HEK293 (cell line): ENCODE measurements around the gene ZEB2.

ENCODE experiments used
- CTCF ChIA-PET: fragments of 350-600 bp; formaldehyde crosslinking; extraction: SDS; loops from one replicate; lab custom pipeline; 2021; ENCODE audit warnings: antibody characterized with exemption; lab: Yijun Ruan, JAX
- POLR2A ChIA-PET: fragments of 300-600 bp; formaldehyde crosslinking; extraction: SDS; loops from one replicate; lab custom pipeline; 2020; ENCODE audit warnings: antibody characterized with exemption, inconsistent platforms; lab: Yijun Ruan, JAX
- H3K27ac ChIP-seq: fragments of 200-500 bp; sonication (Bioruptor generic); 2 replicates; pipeline ENCODE4 v1.5.1; 2014; ENCODE audit warnings: low read depth, low read length, control low read depth, inconsistent platforms; ENCODE audit errors: extremely low read depth
- H3K36me3 ChIP-seq, 2 experiments: fragments of 200-500 bp in 1 of 2; sonication (Bioruptor generic) in 1 of 2; 1 replicate in 1 of 2; 2 replicates in 1 of 2; pipeline ENCODE4 v1.5.1; 2014 to 2017; ENCODE audit warnings: inconsistent platforms in 2 of 2, low read length in 2 of 2; ENCODE audit not compliant: control insufficient read depth in 2 of 2, insufficient read depth in 1 of 2
- H3K4me1 ChIP-seq: fragments of 200-500 bp; sonication (Bioruptor generic); 2 replicates; pipeline ENCODE4 v1.5.1; 2014; ENCODE audit warnings: mild to moderate bottlenecking, low read length, inconsistent platforms; ENCODE audit not compliant: control insufficient read depth, insufficient read depth
- H3K4me3 ChIP-seq: 2 replicates; pipeline ENCODE4 v1.5.1; 2011; ENCODE audit warnings: low read depth, mild to moderate bottlenecking, control low read depth, low read length, moderate library complexity
- H3K9me3 ChIP-seq: fragments of 200-500 bp; sonication (Bioruptor generic); 2 replicates; pipeline ENCODE4 v1.5.1; 2014; ENCODE audit warnings: low read depth, low read length, inconsistent platforms; ENCODE audit not compliant: control insufficient read depth, insufficient read depth
- BCL11B ChIP-seq: fragments of 450-650 bp; formaldehyde crosslinking; IDR thresholded peaks from 2 replicates; pipeline ENCODE4 v1.5.1; 2016; ENCODE audit warnings: low read depth, missing biosample characterization, missing genetic modification characterization
- GLIS1 ChIP-seq: fragments of 450-650 bp; formaldehyde crosslinking; IDR thresholded peaks from 2 replicates; pipeline ENCODE4 v1.5.1; 2016; ENCODE audit warnings: missing biosample characterization, missing genetic modification characterization
- HOXC10 ChIP-seq: sonication (generic); formaldehyde crosslinking; IDR thresholded peaks from 2 replicates; pipeline ENCODE4 v1.8.1; 2023; ENCODE audit warnings: mild to moderate bottlenecking, missing genetic modification reagents
- PATZ1 ChIP-seq: fragments of 450-650 bp; formaldehyde crosslinking; IDR thresholded peaks from 2 replicates; pipeline ENCODE4 v1.5.1; 2016; ENCODE audit warnings: missing biosample characterization, missing genetic modification characterization
- PRDM2 ChIP-seq: fragments of 450-650 bp; formaldehyde crosslinking; IDR thresholded peaks from 2 replicates; pipeline ENCODE4 v1.5.1; 2016; ENCODE audit warnings: missing biosample characterization, missing genetic modification characterization, borderline replicate concordance
- PRDM4 ChIP-seq: fragments of 450-650 bp; formaldehyde crosslinking; IDR thresholded peaks from 2 replicates; pipeline ENCODE4 v1.5.1; 2017; ENCODE audit warnings: missing biosample characterization, missing genetic modification characterization
- PRDM6 ChIP-seq: fragments of 450-650 bp; formaldehyde crosslinking; IDR thresholded peaks from 2 replicates; pipeline ENCODE4 v1.5.1; 2017; ENCODE audit warnings: missing biosample characterization, missing genetic modification characterization
- ZBTB21 ChIP-seq: fragments of 450-650 bp; formaldehyde crosslinking; IDR thresholded peaks from 2 replicates; pipeline ENCODE4 v1.5.1; 2017; ENCODE audit warnings: missing biosample characterization, missing genetic modification characterization
- ZBTB26 ChIP-seq: fragments of 450-650 bp; formaldehyde crosslinking; optimal IDR thresholded peaks from 2 replicates; pipeline ENCODE3; 2016; ENCODE audit warnings: missing biosample characterization, mild to moderate bottlenecking, missing genetic modification characterization
- ZBTB6 ChIP-seq: fragments of 450-650 bp; formaldehyde crosslinking; IDR thresholded peaks from 2 replicates; pipeline ENCODE4 v1.5.1; 2017; ENCODE audit warnings: missing biosample characterization, missing genetic modification characterization
- ZBTB8A ChIP-seq: fragments of 450-650 bp; formaldehyde crosslinking; IDR thresholded peaks from 2 replicates; pipeline ENCODE4 v1.5.1; 2016; ENCODE audit warnings: missing biosample characterization, missing genetic modification characterization
- ZNF121 ChIP-seq: fragments of 450-650 bp; formaldehyde crosslinking; IDR thresholded peaks from 2 replicates; pipeline ENCODE4 v1.5.1; 2016; ENCODE audit warnings: missing biosample characterization, missing genetic modification characterization
- ZNF169 ChIP-seq: fragments of 450-650 bp; formaldehyde crosslinking; IDR thresholded peaks from 2 replicates; pipeline ENCODE4 v1.5.1; 2016; ENCODE audit warnings: missing biosample characterization, missing genetic modification characterization
- ZNF19 ChIP-seq: fragments of 450-650 bp; formaldehyde crosslinking; IDR thresholded peaks from 2 replicates; pipeline ENCODE4; 2016; ENCODE audit warnings: missing biosample characterization, missing genetic modification characterization, low read depth
- ZNF239 ChIP-seq: fragments of 450-650 bp; formaldehyde crosslinking; IDR thresholded peaks from 2 replicates; pipeline ENCODE4 v1.5.1; 2016; ENCODE audit warnings: missing biosample characterization, missing genetic modification characterization
- ZNF501 ChIP-seq: fragments of 450-650 bp; formaldehyde crosslinking; IDR thresholded peaks from 2 replicates; pipeline ENCODE4 v1.5.1; 2016; ENCODE audit warnings: missing biosample characterization, missing genetic modification characterization
- ZNF639 ChIP-seq: fragments of 450-650 bp; formaldehyde crosslinking; IDR thresholded peaks from 2 replicates; pipeline ENCODE4 v1.5.1; 2016; ENCODE audit warnings: missing biosample characterization, missing genetic modification characterization
- ZNF76 ChIP-seq: fragments of 450-650 bp; formaldehyde crosslinking; IDR thresholded peaks from 2 replicates; pipeline ENCODE4; 2016; ENCODE audit warnings: low read depth, missing biosample characterization, missing genetic modification characterization, borderline replicate concordance
- ZNF791 ChIP-seq: fragments of 450-650 bp; formaldehyde crosslinking; IDR thresholded peaks from 2 replicates; pipeline ENCODE4 v1.5.1; 2016; ENCODE audit warnings: missing biosample characterization, missing genetic modification characterization
- ZNF843 ChIP-seq: fragments of 450-650 bp; formaldehyde crosslinking; IDR thresholded peaks from 2 replicates; pipeline ENCODE4 v1.5.1; 2016; ENCODE audit warnings: missing biosample characterization, missing genetic modification characterization

Gene ZEB2

GRCh38 chr2:144514616-144515091 is 5.3 kb downstream of the ZEB2 start:
- H3K36me3 ChIP-seq: peaks cover 0 to 15% of the 10 kb centered on the region in 2 experiments; a peak in 1 of 3 replicates
- TF ChIP-seq PRDM2 (tag by site-specific recombination) (no peak), ZNF19 (no peak), HOXC10 (no peak), BCL11B (no peak), ZBTB6 (tag by site-specific recombination) (no peak), GLIS1 (tag by site-specific recombination) (no peak), ZNF639 (tag by site-specific recombination) (no peak), ZNF843 (no peak), ZNF501 (tag by site-specific recombination) (no peak), PRDM4 (tag by site-specific recombination) (no peak), ZNF791 (tag by site-specific recombination) (no peak), ZNF76 (tag by site-specific recombination) (no peak), ZNF239 (tag by site-specific recombination) (no peak), ZBTB26 (tag by site-specific recombination) (no peak), ZBTB8A (tag by site-specific recombination) (no peak), ZNF121 (tag by site-specific recombination) (no peak), PATZ1 (no peak), PRDM6 (tag by site-specific recombination) (no peak), ZNF169 (no peak), ZBTB21 (tag by site-specific recombination) (no peak)
- ChIA-PET CTCF (interaction anchor here (0.7 kb wide), 1 partner anchor 19 kb away, joined by 4 read pairs; no protein-coding TSS in a partner anchor), POLR2A (no interaction called here)
- no peak overlapping the region for H3K4me3 ChIP-seq
- no peak overlapping the region for H3K27ac ChIP-seq
- peaks cover 18% of the 10 kb centered on the region; the same call in 1 of the 2 replicates for H3K4me1 ChIP-seq
- no peaks in the 10 kb centered on the region for H3K9me3 ChIP-seq
